Mesothelial cell of epicardium (in vitro differentiated cells): ENCODE measurements around the gene AGBL4. TPM values are rescaled to one million over a fixed set of nuclear protein-coding genes. Genes with fewer than 3 reads are reported as not detected.

ENCODE experiments used
- DNase-seq, 2 experiments: peaks; one replicate each; pipeline ENCODE4 v3.0.0; 2021; ENCODE audit warnings: low spot score in 2 of 2; ENCODE audit not compliant: unreplicated experiment in 2 of 2
- H3K27ac Mint-ChIP-seq: 2 replicates; pipeline ENCODE4 v1.8.0; 2021; ENCODE audit warnings: mixed read lengths
- H3K27me3 Mint-ChIP-seq: 2 replicates; pipeline ENCODE4 v1.8.0; 2021; ENCODE audit warnings: low read depth, mixed read lengths
- H3K36me3 Mint-ChIP-seq: 2 replicates; pipeline ENCODE4 v1.8.0; 2021; ENCODE audit warnings: mixed read lengths
- H3K4me1 Mint-ChIP-seq: 2 replicates; pipeline ENCODE4 v1.8.0; 2021; ENCODE audit warnings: mixed read lengths
- H3K4me3 Mint-ChIP-seq: 2 replicates; pipeline ENCODE4 v1.8.0; 2021; ENCODE audit warnings: mild to moderate bottlenecking, moderate library complexity, mixed read lengths
- H3K9me3 Mint-ChIP-seq: 2 replicates; pipeline ENCODE4 v1.8.0; 2021; ENCODE audit warnings: mixed read lengths
- total RNA-seq: library from RNA; stranded (reverse); gene quantifications from 3 replicates; pipeline ENCODE4 v1.2.1, GENCODE V29; 2021
- TF ChIP-seq, protein P1 (sequence below): fragments of 200-600 bp; sonication (generic); IDR thresholded peaks from one replicate; pipeline ENCODE4 v1.5.0; 2021; ENCODE audit warnings: antibody characterized with exemption; ENCODE audit not compliant: unreplicated experiment

Gene AGBL4
- total RNA-seq, 1 donor from 2014 or later, result 0.42 TPM

DNA sequence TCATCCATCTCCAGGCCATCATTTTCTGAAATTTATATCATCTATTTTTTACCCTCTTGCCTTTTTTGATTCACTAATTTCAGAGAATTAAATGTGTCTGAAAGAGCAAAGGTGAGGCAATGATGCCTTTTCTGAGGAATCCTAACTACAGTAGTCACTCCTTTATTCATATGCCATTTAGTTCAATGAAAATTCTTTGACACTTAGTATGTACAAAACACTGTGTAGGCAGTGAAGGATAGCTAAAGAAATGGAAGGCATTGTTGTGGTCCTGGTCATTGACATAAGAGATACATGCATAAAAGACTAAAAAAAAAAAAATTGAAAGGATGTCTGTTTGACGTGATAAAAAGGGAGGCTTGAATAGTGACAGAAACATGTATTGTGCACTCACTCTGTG, 1075.2 kb downstream of the AGBL4 start:
- no peak overlapping the region for H3K4me3 Mint-ChIP-seq
- no peak for DNase-seq
- TF ChIP-seq, protein P1, sequence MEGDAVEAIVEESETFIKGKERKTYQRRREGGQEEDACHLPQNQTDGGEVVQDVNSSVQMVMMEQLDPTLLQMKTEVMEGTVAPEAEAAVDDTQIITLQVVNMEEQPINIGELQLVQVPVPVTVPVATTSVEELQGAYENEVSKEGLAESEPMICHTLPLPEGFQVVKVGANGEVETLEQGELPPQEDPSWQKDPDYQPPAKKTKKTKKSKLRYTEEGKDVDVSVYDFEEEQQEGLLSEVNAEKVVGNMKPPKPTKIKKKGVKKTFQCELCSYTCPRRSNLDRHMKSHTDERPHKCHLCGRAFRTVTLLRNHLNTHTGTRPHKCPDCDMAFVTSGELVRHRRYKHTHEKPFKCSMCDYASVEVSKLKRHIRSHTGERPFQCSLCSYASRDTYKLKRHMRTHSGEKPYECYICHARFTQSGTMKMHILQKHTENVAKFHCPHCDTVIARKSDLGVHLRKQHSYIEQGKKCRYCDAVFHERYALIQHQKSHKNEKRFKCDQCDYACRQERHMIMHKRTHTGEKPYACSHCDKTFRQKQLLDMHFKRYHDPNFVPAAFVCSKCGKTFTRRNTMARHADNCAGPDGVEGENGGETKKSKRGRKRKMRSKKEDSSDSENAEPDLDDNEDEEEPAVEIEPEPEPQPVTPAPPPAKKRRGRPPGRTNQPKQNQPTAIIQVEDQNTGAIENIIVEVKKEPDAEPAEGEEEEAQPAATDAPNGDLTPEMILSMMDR, result no peak
- H3K36me3 Mint-ChIP-seq, result no peaks in the 10 kb centered on the region
- no peaks in the 10 kb centered on the region for H3K27me3 Mint-ChIP-seq
- peaks cover 51% of the 10 kb centered on the region for H3K9me3 Mint-ChIP-seq
- no peaks in the 10 kb centered on the region for H3K4me1 Mint-ChIP-seq
- no peak overlapping the region for H3K27ac Mint-ChIP-seq

DNA sequence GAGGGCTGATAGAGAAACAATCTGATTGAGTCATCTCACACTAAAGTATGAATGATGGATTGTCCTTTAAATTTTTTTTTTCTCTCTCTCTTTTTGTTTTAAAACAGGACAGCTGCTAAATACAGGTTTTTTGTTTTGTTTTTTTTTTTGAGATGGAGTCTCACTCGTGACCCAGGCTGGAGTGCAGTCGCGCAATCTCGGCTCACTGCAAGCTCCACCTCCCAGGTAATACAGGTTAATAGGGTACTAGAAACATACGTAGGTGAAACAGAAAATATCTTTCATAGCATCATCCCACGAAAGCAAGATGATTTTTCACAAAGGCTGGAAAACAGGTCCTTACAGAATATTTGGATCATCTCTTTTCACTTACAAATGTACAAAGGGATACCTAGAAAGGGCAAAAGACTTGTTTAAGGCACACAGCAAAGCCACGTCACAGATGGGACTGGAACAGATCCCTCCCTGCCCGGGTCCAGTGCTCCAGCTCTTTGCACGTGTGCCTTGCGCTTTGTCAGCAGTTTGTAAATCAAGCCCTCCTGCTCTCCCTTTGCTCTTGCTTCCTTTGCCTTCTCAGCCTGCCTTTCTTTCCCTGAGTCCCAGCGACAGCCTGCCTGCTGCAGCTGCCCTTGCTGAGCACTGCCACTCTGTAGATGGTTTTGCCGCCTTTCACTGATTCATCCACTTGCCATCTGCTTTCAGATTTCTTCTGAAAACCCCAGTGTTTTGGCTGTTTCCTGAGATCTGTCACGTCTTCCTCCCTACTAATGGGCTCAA, 1075.8 kb downstream of the AGBL4 start:
- TF ChIP-seq, protein P1, result no peak
- H3K36me3 Mint-ChIP-seq, result no peaks in the 10 kb centered on the region
- peaks cover 53% of the 10 kb centered on the region for H3K9me3 Mint-ChIP-seq
- no peak overlapping the region for H3K4me3 Mint-ChIP-seq
- no peaks in the 10 kb centered on the region for H3K27me3 Mint-ChIP-seq
- H3K4me1 Mint-ChIP-seq, result no peaks in the 10 kb centered on the region
- H3K27ac Mint-ChIP-seq, result no peak overlapping the region
- no peak for DNase-seq

DNA sequence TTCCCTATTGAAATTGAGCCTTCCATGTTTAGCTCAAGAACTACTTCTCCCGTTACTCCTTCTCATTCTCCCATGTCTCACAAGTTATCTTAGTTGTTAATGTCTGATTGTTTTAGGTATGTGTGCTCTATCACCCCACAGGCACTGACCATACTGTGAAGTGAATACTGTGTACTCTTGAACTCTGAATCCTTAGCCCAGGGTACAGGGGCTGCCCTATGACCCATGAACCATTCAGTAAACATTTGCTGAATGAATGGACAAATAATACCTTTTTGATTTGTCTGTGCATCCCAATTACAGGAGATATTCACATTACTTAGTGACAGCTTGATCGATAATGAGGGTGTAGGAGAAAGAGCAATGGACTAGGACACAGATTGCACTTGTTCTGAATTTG, 1077.7 kb downstream of the AGBL4 start:
- Mint-ChIP-seq H3K9me3 (peaks cover 46% of the 10 kb centered on the region), H3K4me3 (no peak overlapping the region), H3K27me3 (no peaks in the 10 kb centered on the region), H3K4me1 (no peaks in the 10 kb centered on the region), H3K36me3 (no peaks in the 10 kb centered on the region), H3K27ac (no peak overlapping the region)
- TF ChIP-seq, protein P1, result no peak
- no peak for DNase-seq

DNA sequence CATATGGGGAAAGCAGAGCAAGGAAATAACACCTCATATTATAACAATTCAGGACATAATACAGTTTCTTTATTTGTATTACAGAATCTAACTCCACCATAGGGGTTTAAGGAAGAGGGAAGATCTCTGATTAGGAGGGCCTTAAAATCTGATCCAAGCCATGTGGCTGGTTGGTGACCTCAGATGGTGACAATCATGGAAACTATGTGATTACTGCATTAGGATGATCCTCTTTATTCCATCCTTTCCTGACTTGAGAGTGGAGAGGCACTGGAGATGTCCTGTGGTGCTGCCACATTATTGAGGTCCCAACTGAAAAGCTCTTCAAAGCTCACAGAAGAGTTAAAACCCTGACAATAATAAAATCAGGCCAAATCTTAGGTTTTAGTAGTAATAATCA, 1078.9 kb downstream of the AGBL4 start:
- TF ChIP-seq, protein P1, result no peak
- Mint-ChIP-seq H3K4me3 (no peak overlapping the region), H3K36me3 (no peaks in the 10 kb centered on the region), H3K9me3 (peaks cover 44% of the 10 kb centered on the region), H3K4me1 (no peaks in the 10 kb centered on the region), H3K27me3 (no peaks in the 10 kb centered on the region), H3K27ac (no peak overlapping the region)
- DNase-seq, result no peak

DNA sequence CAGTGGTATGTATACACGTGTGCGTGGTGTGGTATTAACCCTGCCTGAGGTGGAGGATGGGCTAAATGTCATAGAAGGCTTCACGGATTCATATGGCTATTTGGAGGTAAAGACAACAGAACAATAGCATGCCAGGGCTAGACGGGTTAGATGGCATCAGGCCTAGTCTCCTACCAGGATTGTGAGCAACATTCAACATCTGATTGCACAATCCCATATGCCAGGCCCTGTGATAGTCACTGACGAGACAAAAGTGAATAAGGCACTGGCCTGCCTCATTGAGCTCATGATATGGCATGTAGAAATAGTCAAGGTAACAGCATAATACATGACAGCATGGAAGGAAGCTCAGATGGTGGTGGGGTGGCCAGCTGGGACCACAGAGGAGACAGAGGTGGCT, 1079.9 kb downstream of the AGBL4 start:
- Mint-ChIP-seq H3K36me3 (no peaks in the 10 kb centered on the region), H3K9me3 (peaks cover 37% of the 10 kb centered on the region), H3K27ac (no peak overlapping the region), H3K4me3 (no peak overlapping the region), H3K27me3 (no peaks in the 10 kb centered on the region), H3K4me1 (no peaks in the 10 kb centered on the region)
- no peak for DNase-seq
- TF ChIP-seq, protein P1, result no peak
